HepG2 (cell line): Measurements from ENCODE around the gene EPC2. TPM values are rescaled to one million over a fixed set of nuclear protein-coding genes. Genes with fewer than 3 reads are reported as not detected.

Experiments used
- HES4 ChIP-seq: sonication (generic); formaldehyde crosslinking; IDR thresholded peaks from 2 replicates; pipeline ENCODE4 v1.9.0; 2021; ENCODE audit warnings: mild to moderate bottlenecking, missing genetic modification reagents, borderline replicate concordance
- KMT2B ChIP-seq: IDR thresholded peaks from 2 replicates; pipeline ENCODE4 v1.6.1; 2016; ENCODE audit warnings: missing genetic modification reagents, missing compliant biosample characterization
- ZNF264 ChIP-seq: sonication (generic); formaldehyde crosslinking; IDR thresholded peaks from 2 replicates; pipeline ENCODE4 v1.4.0; 2020; ENCODE audit warnings: missing genetic modification reagents
- ZNF749 ChIP-seq: sonication (generic); formaldehyde crosslinking; IDR thresholded peaks from 2 replicates; pipeline ENCODE4 v1.8.0; 2022; ENCODE audit warnings: mild to moderate bottlenecking, missing genetic modification reagents, moderate library complexity, borderline replicate concordance
- polyA plus RNA-seq, 8 experiments: library from polyadenylated mRNA; depleted of rRNA in 3 of 8; stranded (reverse) in 7 of 8; unstranded in 1 of 8; fragments of >200 nt; fragmentation: Illumina TruSeq in 4 of 8; extraction: Trizol in 4 of 8; gene quantifications; 2 replicates each; pipeline versions ENCODE4 v1.2.1 to v1.2.3, GENCODE V29; 2011 to 2016; ENCODE audit warnings: low read depth in 4 of 8, missing spikeins in 1 of 8, mixed read lengths in 1 of 8; ENCODE audit not compliant: insufficient read depth in 1 of 8
- total RNA-seq, 5 experiments: library from RNA; depleted of rRNA; stranded (reverse); fragments of >200 nt; fragmentation: Illumina TruSeq; extraction: Trizol; gene quantifications; 2 replicates each; pipeline ENCODE4 v1.2.3, GENCODE V29; 2016; ENCODE audit warnings: low read depth in 1 of 5
- TF ChIP-seq, protein P1 (sequence below): sonication (generic); formaldehyde crosslinking; IDR thresholded peaks from 2 replicates; pipeline ENCODE4 v1.4.0; 2020; ENCODE audit warnings: missing genetic modification reagents, borderline replicate concordance
- TF ChIP-seq, protein P2 (sequence below): fragments of 450-650 bp; IDR thresholded peaks from 2 replicates; pipeline ENCODE4 v1.6.1; 2017; ENCODE audit warnings: mild to moderate bottlenecking
- TF ChIP-seq, protein P3 (sequence below): sonication (generic); formaldehyde crosslinking; IDR thresholded peaks from 2 replicates; pipeline ENCODE4 v1.4.0; 2020; ENCODE audit warnings: missing genetic modification reagents

The EPC2 gene
- total and polyA plus RNA-seq, 2 of the 13 experiments (the other 11 are each of a cell fraction or from before 2014, with no cell fraction given), result 20.5 to 22.0 TPM

DNA sequence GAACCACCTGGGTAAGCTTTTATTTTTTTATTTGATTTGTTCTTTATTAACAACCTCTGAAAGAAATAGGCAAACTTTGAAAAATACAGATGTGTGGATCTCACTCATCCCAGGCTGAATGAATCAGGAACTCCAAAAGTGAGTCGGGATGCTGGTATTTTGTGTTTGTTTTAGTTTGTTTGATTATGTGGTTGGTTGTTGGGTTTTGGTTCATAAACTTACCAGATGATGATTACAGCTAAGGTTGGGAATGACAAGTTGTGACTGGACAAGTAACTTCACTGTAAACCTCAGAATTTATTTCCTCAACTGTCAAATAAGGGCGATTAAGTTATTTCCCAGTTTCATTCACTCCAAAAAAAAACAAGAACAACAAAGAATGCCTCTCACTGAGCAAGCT, 150.0 kb downstream of the EPC2 start (continued):
- TF ChIP-seq ZNF749 (no peak), KMT2B (CRISPR knock-in tag) (no peak), HES4 (no peak), ZNF264 (no peak)
- TF ChIP-seq, protein P1, sequence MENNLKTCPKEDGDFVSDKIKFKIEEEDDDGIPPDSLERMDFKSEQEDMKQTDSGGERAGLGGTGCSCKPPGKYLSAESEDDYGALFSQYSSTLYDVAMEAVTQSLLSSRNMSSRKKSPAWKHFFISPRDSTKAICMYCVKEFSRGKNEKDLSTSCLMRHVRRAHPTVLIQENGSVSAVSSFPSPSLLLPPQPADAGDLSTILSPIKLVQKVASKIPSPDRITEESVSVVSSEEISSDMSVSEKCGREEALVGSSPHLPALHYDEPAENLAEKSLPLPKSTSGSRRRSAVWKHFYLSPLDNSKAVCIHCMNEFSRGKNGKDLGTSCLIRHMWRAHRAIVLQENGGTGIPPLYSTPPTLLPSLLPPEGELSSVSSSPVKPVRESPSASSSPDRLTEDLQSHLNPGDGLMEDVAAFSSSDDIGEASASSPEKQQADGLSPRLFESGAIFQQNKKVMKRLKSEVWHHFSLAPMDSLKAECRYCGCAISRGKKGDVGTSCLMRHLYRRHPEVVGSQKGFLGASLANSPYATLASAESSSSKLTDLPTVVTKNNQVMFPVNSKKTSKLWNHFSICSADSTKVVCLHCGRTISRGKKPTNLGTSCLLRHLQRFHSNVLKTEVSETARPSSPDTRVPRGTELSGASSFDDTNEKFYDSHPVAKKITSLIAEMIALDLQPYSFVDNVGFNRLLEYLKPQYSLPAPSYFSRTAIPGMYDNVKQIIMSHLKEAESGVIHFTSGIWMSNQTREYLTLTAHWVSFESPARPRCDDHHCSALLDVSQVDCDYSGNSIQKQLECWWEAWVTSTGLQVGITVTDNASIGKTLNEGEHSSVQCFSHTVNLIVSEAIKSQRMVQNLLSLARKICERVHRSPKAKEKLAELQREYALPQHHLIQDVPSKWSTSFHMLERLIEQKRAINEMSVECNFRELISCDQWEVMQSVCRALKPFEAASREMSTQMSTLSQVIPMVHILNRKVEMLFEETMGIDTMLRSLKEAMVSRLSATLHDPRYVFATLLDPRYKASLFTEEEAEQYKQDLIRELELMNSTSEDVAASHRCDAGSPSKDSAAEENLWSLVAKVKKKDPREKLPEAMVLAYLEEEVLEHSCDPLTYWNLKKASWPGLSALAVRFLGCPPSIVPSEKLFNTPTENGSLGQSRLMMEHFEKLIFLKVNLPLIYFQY (CRISPR knock-in tag), result no peak
- TF ChIP-seq, protein P2, sequence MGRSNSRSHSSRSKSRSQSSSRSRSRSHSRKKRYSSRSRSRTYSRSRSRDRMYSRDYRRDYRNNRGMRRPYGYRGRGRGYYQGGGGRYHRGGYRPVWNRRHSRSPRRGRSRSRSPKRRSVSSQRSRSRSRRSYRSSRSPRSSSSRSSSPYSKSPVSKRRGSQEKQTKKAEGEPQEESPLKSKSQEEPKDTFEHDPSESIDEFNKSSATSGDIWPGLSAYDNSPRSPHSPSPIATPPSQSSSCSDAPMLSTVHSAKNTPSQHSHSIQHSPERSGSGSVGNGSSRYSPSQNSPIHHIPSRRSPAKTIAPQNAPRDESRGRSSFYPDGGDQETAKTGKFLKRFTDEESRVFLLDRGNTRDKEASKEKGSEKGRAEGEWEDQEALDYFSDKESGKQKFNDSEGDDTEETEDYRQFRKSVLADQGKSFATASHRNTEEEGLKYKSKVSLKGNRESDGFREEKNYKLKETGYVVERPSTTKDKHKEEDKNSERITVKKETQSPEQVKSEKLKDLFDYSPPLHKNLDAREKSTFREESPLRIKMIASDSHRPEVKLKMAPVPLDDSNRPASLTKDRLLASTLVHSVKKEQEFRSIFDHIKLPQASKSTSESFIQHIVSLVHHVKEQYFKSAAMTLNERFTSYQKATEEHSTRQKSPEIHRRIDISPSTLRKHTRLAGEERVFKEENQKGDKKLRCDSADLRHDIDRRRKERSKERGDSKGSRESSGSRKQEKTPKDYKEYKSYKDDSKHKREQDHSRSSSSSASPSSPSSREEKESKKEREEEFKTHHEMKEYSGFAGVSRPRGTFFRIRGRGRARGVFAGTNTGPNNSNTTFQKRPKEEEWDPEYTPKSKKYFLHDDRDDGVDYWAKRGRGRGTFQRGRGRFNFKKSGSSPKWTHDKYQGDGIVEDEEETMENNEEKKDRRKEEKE, result no peak
- TF ChIP-seq, protein P3, sequence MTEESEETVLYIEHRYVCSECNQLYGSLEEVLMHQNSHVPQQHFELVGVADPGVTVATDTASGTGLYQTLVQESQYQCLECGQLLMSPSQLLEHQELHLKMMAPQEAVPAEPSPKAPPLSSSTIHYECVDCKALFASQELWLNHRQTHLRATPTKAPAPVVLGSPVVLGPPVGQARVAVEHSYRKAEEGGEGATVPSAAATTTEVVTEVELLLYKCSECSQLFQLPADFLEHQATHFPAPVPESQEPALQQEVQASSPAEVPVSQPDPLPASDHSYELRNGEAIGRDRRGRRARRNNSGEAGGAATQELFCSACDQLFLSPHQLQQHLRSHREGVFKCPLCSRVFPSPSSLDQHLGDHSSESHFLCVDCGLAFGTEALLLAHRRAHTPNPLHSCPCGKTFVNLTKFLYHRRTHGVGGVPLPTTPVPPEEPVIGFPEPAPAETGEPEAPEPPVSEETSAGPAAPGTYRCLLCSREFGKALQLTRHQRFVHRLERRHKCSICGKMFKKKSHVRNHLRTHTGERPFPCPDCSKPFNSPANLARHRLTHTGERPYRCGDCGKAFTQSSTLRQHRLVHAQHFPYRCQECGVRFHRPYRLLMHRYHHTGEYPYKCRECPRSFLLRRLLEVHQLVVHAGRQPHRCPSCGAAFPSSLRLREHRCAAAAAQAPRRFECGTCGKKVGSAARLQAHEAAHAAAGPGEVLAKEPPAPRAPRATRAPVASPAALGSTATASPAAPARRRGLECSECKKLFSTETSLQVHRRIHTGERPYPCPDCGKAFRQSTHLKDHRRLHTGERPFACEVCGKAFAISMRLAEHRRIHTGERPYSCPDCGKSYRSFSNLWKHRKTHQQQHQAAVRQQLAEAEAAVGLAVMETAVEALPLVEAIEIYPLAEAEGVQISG, result no peak
- TF ChIP-seq, all 625 proteins: peak for 0
